Suprapubic skin (tissue), 4 donors: Measurements from ENCODE around the gene CHST11. TPM values are rescaled to one million over a fixed set of nuclear protein-coding genes. Genes with fewer than 3 reads are reported as not detected.

Source experiments
- DNase-seq, 2 donors: peaks; one replicate each; pipeline ENCODE4 v3.0.0-alpha.2; 2019; ENCODE audit warnings: low spot score in 2 of 2
- H3K27ac ChIP-seq: fragments of 200-600 bp; sonication (generic); one replicate; pipeline ENCODE4 v1.5.1; 2019
- H3K27me3 ChIP-seq: fragments of 200-600 bp; sonication (generic); one replicate; pipeline ENCODE4 v1.5.1; 2019
- H3K36me3 ChIP-seq: fragments of 200-600 bp; sonication (generic); one replicate; pipeline ENCODE4 v1.5.1; 2019
- H3K4me1 ChIP-seq: fragments of 200-600 bp; sonication (generic); one replicate; pipeline ENCODE4 v1.5.1; 2019
- H3K4me3 ChIP-seq: fragments of 200-600 bp; sonication (generic); one replicate; pipeline ENCODE4 v1.5.1; 2019; ENCODE audit warnings: mild to moderate bottlenecking
- H3K9me3 ChIP-seq: fragments of 200-600 bp; sonication (generic); one replicate; pipeline ENCODE4 v1.5.1; 2019
- EP300 ChIP-seq: sonication (generic); formaldehyde crosslinking; IDR thresholded peaks from one replicate; pipeline ENCODE4 v1.6.1; 2017; ENCODE audit warnings: antibody characterized with exemption
- POLR2A ChIP-seq, 2 donors: fragments of 450-650 bp; IDR thresholded peaks; one replicate each; pipeline ENCODE4 v1.6.1; 2017; ENCODE audit warnings: antibody characterized with exemption in 2 of 2, mild to moderate bottlenecking in 2 of 2, moderate library complexity in 2 of 2
- POLR2AphosphoS5 ChIP-seq, 3 donors: sonication (generic); formaldehyde crosslinking; IDR thresholded peaks; one replicate each; pipeline ENCODE4 v1.6.1; 2017; ENCODE audit warnings: antibody characterized with exemption in 3 of 3
- WGBS: methylation state at CpG from one replicate; pipeline ENCODE4 v1.1.5; 2018; 5-methylcytosine and 5-hydroxymethylcytosine counted together
- total RNA-seq, 4 donors: library from RNA; depleted of rRNA; stranded (reverse); fragments of >200 nt; gene quantifications; one replicate each; pipeline ENCODE4 v1.1.0, GENCODE V29; 2016
- TF ChIP-seq, protein P1 (sequence below), 2 donors: fragments of 200-600 bp in 1 of 2; fragments of 450-650 bp in 1 of 2; sonication (generic) in 1 of 2; IDR thresholded peaks; one replicate each; pipeline ENCODE4 v1.5.1; 2016 to 2019; ENCODE audit warnings: antibody characterized with exemption in 2 of 2, mild to moderate bottlenecking in 1 of 2, moderate library complexity in 1 of 2

Gene CHST11
- total RNA-seq, 4 donors from 2014 or later, result 1.8 to 5.8 (median 3.8) TPM

DNA sequence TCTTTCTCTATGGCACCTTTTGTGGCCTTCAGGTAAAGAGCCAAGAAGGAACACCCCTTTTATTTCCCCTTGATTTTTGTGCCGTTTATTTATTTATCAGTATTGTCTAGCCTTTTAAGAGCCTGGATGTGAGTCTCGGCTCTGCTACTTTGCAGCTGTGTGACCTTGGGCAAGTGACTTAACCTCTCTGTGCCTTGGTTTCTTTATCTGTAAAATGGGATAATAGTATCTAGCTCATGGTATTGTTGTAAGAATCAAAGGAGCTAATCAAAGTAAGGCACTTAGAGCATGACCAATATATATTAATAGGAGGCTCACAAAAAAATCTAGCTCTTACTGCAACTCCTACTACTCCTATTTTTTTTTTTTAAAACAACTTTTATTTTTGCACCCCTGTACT lies 179.7 kb downstream of the CHST11 start:
- Histone ChIP-seq H3K9me3 (no peaks in the 10 kb centered on the region), H3K4me3 (no peak overlapping the region), H3K36me3 (no peaks in the 10 kb centered on the region), H3K27me3 (no peaks in the 10 kb centered on the region), H3K4me1 (no peaks in the 10 kb centered on the region), H3K27ac (no peak overlapping the region)
- TF ChIP-seq POLR2A (IDR thresholded peaks at IDR 0.05), result no peak
- no peak for TF ChIP-seq EP300
- TF ChIP-seq POLR2AphosphoS5 (IDR thresholded peaks at IDR 0.05), result no peak
- TF ChIP-seq, protein P1, sequence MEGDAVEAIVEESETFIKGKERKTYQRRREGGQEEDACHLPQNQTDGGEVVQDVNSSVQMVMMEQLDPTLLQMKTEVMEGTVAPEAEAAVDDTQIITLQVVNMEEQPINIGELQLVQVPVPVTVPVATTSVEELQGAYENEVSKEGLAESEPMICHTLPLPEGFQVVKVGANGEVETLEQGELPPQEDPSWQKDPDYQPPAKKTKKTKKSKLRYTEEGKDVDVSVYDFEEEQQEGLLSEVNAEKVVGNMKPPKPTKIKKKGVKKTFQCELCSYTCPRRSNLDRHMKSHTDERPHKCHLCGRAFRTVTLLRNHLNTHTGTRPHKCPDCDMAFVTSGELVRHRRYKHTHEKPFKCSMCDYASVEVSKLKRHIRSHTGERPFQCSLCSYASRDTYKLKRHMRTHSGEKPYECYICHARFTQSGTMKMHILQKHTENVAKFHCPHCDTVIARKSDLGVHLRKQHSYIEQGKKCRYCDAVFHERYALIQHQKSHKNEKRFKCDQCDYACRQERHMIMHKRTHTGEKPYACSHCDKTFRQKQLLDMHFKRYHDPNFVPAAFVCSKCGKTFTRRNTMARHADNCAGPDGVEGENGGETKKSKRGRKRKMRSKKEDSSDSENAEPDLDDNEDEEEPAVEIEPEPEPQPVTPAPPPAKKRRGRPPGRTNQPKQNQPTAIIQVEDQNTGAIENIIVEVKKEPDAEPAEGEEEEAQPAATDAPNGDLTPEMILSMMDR (IDR thresholded peaks at IDR 0.05), result no peak
- no peak for DNase-seq
- 96% methylated on average over 2 of the region's 2 CpGs for WGBS

DNA sequence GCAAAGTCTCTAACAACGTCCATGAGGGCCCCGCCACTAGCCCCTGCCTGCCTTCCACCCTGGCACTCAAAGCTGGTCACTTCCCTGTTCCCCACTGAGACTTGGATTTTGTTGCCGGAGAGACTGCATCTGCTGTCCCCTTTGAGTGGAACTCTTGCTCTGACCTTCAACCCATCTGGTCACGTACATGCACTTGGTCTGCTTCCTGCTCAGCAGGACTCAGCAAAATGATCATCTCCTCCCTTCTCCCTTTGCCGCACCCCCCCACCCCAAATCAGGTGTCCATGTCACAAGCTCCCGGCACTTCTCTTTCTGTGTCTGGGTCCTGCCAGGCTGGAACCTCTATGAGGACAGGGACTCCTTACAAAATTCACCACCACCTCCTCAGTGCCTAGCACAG lies 180.9 kb downstream of the CHST11 start:
- TF ChIP-seq EP300, result no peak
- TF ChIP-seq POLR2A (IDR thresholded peaks at IDR 0.05), result no peak
- TF ChIP-seq POLR2AphosphoS5 (IDR thresholded peaks at IDR 0.05), result no peak
- TF ChIP-seq, protein P1 (IDR thresholded peaks at IDR 0.05), result no peak
- no peak for DNase-seq
- Histone ChIP-seq H3K27me3 (no peaks in the 10 kb centered on the region), H3K9me3 (no peaks in the 10 kb centered on the region), H3K36me3 (no peaks in the 10 kb centered on the region), H3K27ac (no peak overlapping the region), H3K4me1 (no peaks in the 10 kb centered on the region), H3K4me3 (no peak overlapping the region)
- 77% methylated on average over 6 of the region's 6 CpGs for WGBS

DNA sequence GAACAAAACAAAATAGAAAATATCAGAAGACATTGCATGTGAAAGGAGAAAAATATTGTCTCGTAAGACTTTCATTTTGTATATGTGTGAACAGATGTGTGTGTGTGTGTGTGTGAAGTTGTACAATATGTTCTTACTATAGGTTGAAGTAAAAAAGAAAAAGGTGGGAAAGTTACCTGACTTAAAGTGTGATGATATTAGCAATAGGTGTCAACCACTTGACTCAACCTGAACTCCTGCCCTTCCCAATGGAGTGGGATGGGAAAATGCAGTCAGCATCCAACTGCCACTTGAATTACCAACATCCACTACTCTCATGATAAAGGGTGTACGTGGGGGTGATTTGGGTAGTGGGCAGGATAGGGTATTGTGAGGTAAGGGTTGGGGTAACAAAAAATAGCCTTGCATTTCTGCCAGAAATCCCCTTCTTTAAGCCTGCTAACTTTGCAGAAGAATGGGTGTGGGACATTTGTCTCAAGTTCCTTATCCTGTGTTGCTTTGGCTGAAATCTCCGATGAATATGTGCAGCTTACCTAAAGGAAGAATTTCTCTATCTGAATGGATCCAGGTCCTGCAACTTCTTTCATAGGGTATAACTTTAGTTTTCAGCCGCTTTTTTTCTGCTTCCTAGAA lies 181.6 kb downstream of the CHST11 start:
- TF ChIP-seq, protein P1 (IDR thresholded peaks at IDR 0.05), result no peak
- TF ChIP-seq POLR2AphosphoS5 (IDR thresholded peaks at IDR 0.05), result no peak
- no peak for TF ChIP-seq POLR2A (IDR thresholded peaks at IDR 0.05)
- TF ChIP-seq EP300, result no peak
- H3K27ac ChIP-seq, result no peak overlapping the region

DNA sequence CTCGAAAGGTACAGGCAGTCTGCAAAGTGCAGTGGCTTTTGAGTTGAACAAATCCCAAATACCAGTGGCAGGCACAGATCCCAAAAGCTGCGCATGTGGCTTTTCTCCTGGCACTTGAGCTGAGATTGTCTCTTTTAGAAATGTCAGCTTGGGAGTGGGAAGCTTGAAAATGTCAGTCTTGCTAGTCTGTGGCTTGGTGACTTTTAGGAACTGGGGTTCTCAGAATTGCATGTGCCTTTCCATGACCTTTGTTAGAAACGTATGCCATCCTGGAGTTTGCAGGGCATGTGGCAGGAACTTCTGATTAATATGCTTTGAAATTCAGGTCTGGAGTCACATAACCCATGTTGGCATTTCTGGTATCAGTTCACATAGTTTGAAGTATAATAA lies 182.1 kb downstream of the CHST11 start:
- Histone ChIP-seq H3K9me3 (no peaks in the 10 kb centered on the region), H3K4me3 (no peak overlapping the region), H3K27ac (no peak overlapping the region), H3K4me1 (no peaks in the 10 kb centered on the region), H3K27me3 (no peaks in the 10 kb centered on the region), H3K36me3 (no peaks in the 10 kb centered on the region)
- TF ChIP-seq EP300 (no peak), POLR2A (IDR thresholded peaks at IDR 0.05) (no peak), POLR2AphosphoS5 (IDR thresholded peaks at IDR 0.05) (no peak)
- TF ChIP-seq, protein P1 (IDR thresholded peaks at IDR 0.05), result no peak
- no peak for DNase-seq
- WGBS, result 69% methylated on average over 3 of the region's 3 CpGs

More for the DNA sequence above, 181.6 kb downstream of the CHST11 start:
- Histone ChIP-seq H3K27me3 (no peaks in the 10 kb centered on the region), H3K4me3 (no peak overlapping the region), H3K36me3 (no peaks in the 10 kb centered on the region), H3K9me3 (no peaks in the 10 kb centered on the region), H3K4me1 (no peaks in the 10 kb centered on the region)
- WGBS, result 82% methylated on average over 4 of the region's 4 CpGs
- no peak for DNase-seq

DNA sequence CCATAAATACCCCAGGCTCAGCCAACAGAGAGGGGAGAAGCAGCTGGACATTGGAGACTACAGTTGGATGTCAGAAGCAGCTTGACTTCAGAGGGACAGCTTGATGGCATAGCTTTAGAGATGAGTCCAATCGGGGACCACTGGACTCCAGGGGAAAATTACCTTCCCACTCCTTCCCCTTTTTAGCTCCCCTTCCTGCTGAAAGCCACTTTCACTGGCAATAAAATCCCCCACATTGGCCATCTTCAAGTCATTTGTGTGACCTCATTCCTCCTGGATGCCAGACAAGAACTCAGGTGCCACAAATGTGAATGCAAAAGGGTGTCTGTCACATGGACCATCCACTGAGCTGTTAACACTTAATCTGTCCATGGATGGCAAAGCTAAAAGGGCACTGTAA lies 184.2 kb downstream of the CHST11 start:
- H3K4me3 ChIP-seq, result no peak overlapping the region
- DNase-seq, result no peak
- TF ChIP-seq, protein P1 (IDR thresholded peaks at IDR 0.05), result no peak
- no peak for TF ChIP-seq POLR2AphosphoS5 (IDR thresholded peaks at IDR 0.05)
- no peak for TF ChIP-seq POLR2A (IDR thresholded peaks at IDR 0.05)
- no peak for TF ChIP-seq EP300
- H3K36me3 ChIP-seq, result no peaks in the 10 kb centered on the region
- H3K4me1 ChIP-seq, result no peaks in the 10 kb centered on the region
- H3K27ac ChIP-seq, result no peak overlapping the region
- WGBS, result 100% methylated on average over 1 of the region's 1 CpG
- H3K9me3 ChIP-seq, result no peaks in the 10 kb centered on the region
- no peaks in the 10 kb centered on the region for H3K27me3 ChIP-seq
